ENCODE results near the gene ITSN2.

Gene ITSN2

DNA sequence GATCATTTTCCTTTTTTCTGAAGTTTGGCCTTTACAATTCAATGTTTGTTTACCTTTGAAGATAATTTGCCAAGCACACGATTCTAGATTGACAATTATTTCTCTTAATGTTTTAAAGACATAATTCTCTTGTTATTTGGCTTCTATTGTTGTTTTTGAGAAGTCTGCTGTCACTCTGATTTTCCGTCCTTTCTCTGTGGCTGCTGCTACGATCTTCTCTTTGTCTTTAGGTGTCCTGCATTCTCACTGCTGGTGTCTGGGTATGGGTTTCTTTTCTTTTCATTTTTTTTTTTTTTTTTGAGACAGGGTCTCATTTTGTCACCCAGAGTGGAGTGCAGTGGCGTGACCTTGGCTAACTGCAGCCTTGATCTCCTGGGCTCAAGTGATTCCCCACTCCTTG lies 200.6 kb downstream of the ITSN2 start:
- H3K4me3 ChIP-seq (ENCODE audit: low read depth, low read length): no peak overlapping the region
- TF ChIP-seq, protein P1, sequence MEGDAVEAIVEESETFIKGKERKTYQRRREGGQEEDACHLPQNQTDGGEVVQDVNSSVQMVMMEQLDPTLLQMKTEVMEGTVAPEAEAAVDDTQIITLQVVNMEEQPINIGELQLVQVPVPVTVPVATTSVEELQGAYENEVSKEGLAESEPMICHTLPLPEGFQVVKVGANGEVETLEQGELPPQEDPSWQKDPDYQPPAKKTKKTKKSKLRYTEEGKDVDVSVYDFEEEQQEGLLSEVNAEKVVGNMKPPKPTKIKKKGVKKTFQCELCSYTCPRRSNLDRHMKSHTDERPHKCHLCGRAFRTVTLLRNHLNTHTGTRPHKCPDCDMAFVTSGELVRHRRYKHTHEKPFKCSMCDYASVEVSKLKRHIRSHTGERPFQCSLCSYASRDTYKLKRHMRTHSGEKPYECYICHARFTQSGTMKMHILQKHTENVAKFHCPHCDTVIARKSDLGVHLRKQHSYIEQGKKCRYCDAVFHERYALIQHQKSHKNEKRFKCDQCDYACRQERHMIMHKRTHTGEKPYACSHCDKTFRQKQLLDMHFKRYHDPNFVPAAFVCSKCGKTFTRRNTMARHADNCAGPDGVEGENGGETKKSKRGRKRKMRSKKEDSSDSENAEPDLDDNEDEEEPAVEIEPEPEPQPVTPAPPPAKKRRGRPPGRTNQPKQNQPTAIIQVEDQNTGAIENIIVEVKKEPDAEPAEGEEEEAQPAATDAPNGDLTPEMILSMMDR (IDR thresholded peaks at IDR 0.05; ENCODE audit: low read depth, low read length): no peak

DNA sequence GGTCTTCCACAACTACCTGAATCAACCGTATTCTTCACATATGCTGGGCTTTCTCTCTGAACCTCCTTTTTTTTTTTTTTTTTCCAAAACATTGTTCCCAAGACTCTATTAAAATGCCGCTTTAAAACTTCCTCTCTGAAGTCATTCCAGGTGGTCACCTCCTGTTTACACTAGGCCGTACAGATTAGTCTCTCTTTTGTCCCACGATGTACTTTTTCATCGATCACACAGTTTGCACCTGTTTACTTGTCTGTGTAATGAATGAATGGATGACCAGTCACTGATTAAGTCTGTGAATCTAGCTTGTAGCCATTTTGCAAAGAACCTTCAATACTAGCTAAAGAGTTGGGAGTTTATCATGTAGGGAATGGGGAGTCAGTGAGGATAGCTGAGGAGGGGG lies 202.2 kb downstream of the ITSN2 start:
- H3K4me3 ChIP-seq (ENCODE audit: low read depth, low read length): no peak overlapping the region
- TF ChIP-seq, protein P1 (IDR thresholded peaks at IDR 0.05; ENCODE audit: low read depth, low read length): no peak

DNA sequence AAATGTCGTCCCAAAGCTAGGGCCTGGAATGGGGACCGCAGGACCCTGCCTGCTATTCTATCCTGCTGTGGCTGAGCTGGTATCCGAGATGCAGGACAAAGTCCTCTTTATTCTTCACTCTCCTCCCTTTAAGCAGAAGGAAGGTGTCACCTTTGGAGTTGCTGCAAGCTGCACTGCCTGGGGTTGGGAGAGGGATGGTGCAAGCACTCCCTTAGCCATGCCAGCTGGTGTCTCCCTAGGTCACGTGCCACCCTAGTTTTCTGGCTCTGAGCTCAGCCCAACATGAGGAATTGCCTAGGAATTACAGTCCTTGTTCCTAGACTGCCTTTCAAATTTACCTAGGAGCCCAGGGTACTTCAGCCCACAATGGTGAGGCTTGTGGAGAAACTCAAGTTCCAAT lies 206.9 kb downstream of the ITSN2 start:
- no peak overlapping the region for H3K4me3 ChIP-seq (ENCODE audit: low read depth, low read length)
- TF ChIP-seq, protein P1 (IDR thresholded peaks at IDR 0.05; ENCODE audit: low read depth, low read length): no peak
